Activated effector memory CD4-positive, alpha-beta T cell treated with anti-CD3 and anti-CD28 coated beads, Interleukin-2, amount 50 U/mL, for 16 hours (primary cell): ENCODE measurements around the gene GAD2.

Experiments
- DNase-seq: peaks from one replicate; pipeline ENCODE4 v3.0.0-alpha.2; 2020

Gene GAD2

GRCh38 chr10:26216585-26217395 lies at the start of gene GAD2:
TSS of gene GAD2 (plus strand) at chr10:26216774. CDS start at chr10:26216810, 36 bp downstream.
- no peak for DNase-seq

DNA sequence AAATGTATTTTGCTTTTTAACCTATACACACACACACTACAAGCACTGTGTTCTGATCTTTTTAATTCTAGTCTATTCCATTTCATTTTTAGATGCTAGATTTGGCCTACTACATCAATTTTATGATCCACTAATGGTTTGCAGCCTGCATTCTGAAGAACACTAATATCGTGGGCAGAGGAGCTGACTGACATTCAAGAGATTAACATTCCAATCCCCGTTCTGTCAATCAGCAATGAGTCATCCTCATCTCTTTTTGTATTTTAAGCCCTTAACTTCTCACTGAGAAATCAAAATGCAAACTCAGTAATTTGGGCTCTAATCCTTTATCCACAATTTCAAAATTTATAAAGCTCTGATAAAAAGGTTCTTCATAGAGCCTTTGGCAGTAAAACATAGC lies 47.1 kb upstream of the GAD2 start:
- no peak for DNase-seq

DNA sequence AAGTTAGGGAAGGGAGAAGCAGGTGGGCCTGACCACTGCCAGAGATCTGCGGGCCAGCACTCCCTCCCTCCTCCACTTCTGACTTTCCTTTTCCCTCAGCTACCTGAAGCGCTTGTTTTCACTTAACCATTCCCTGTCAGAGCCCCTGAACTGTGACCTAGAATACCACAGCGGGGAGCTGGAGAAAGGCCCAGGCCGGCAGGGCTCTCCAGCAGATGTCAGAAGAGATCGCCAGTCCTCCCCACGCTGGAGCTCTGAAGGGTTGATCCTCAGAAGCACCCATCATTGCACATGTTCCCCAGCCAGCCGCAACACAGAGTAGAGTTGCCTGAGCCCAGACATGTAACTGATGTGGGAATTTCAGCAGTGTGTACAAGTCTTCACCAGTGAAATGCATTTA lies 44.4 kb upstream of the GAD2 start:
- DNase-seq, result no peak

DNA sequence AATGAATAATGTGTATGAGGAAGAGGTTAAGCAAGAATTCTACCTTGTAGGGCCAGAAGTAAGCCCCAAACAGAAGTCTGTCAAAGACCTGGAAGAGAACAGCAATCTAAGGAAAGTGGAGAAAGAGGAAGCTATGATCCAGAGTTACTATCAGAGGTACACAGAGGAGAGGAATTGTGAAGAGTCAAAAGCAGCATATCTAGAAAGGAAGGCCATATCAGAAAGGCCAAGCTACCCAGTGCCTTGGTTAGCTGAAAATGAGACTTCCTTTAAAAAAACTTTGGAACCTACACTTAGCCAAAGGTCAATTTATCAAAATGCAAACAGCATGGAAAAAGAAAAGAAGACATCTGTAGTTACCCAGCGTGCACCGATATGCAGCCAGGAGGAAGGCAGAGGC lies 42.7 kb upstream of the GAD2 start:
- DNase-seq, result no peak

GRCh38 chr10:26177341-26177740 lies 39.2 kb upstream of the GAD2 start:
- DNase-seq, result no peak

GRCh38 chr10:26194275-26194674 lies 22.3 kb upstream of the GAD2 start:
- DNase-seq, result no peak

- DNase-seq, result no peak
These were observed 19.3 kb upstream of the GAD2 start for GRCh38 chr10:26197248-26197647.

DNA sequence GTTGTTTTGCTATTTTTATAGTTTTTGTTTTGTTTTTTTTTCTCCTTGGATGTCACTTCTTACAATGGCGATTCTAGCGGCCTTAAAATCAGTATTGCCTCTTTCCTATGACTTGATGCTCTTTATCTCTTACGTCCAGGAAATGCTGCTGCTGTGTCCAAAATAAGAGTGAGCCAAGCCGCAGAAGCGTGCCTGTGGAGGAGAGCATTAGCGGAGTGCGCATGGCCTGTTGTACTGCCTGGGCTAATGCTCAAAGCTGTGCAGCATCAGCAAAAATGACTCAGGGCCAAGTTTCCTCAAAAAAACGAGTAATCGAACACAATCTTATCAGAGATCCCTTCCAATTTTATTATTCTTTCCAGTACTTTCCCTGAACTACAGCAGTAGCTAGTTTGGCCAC lies 18.5 kb upstream of the GAD2 start:
- no peak for DNase-seq

GRCh38 chr10:26199841-26200240 lies 16.7 kb upstream of the GAD2 start:
- DNase-seq, result no peak

DNA sequence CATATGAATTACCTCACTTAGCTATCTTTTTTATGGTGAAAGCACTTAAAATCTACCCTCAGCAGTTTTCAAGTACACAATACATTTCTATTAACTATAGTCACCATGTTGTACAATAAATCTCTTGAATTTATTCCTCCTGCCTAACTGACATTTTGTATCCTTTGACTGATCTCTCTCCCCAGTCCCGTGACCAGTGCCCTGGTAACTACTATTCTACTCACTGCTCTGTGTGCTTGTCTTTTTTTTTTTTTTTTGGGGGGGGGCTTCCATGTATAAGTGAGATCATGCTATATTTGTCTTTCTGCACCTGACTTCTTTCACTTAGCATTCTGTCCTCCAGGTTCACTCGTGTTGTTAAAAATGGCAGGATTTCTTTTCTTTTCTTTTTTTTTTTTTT lies 11.4 kb upstream of the GAD2 start:
- no peak for DNase-seq

DNA sequence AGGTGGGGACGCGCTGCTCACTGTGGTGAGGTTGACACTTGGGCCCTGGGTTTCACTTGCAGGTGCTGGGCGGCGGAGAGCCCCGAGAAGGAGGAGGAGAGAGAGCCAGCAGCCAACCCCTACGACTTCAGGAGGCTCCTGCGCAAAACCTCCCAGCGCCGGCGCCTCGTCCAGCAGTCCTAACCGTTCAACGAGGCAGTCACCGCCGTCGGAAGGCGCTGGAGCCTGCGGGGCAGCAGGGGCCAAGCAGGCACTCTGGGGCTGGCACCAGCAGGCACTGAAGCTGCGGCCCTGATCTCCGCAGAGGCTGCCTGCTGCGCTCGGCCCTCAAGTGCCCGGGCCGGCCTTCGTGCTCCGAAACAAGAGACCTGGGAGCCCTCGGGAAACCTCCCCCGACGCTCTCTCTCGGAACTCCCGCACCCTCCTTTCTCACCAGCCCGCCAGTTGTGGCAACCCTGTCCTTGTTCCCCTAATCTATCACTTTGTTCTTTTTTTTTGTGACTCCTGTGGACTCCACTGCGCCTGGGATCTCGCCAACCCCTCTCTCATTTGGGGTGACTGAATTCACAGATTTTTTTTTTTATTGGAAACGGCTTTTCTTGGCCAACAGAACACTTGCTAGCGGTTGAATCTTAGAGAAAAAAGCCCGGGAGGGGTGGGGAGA lies 4.7 kb upstream of the GAD2 start:
- no peak for DNase-seq

GRCh38 chr10:26212511-26212910 lies 4.1 kb upstream of the GAD2 start:
- no peak for DNase-seq

GRCh38 chr10:26213157-26213800 lies 3.3 kb upstream of the GAD2 start:
- no peak for DNase-seq

DNA sequence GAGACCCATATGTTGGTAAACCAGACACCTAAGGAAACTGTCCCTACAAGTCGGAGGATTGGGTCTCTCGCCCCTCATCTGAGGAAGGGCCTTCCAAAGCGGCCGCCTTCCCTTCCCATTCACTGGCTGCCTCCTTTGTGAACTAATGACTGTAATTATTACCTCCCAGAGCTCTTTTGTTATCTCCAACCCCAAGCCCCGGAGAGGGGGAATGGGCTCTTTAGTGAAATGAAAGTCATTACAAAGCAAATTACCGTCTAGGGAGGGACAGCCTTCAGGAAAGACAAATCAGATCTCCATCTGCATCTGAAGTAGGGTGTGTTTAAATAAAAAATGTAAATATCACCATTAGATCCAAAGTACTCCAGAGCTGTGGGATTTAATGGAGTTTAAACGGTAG lies 2.6 kb upstream of the GAD2 start:
- DNase-seq, result no peak

DNA sequence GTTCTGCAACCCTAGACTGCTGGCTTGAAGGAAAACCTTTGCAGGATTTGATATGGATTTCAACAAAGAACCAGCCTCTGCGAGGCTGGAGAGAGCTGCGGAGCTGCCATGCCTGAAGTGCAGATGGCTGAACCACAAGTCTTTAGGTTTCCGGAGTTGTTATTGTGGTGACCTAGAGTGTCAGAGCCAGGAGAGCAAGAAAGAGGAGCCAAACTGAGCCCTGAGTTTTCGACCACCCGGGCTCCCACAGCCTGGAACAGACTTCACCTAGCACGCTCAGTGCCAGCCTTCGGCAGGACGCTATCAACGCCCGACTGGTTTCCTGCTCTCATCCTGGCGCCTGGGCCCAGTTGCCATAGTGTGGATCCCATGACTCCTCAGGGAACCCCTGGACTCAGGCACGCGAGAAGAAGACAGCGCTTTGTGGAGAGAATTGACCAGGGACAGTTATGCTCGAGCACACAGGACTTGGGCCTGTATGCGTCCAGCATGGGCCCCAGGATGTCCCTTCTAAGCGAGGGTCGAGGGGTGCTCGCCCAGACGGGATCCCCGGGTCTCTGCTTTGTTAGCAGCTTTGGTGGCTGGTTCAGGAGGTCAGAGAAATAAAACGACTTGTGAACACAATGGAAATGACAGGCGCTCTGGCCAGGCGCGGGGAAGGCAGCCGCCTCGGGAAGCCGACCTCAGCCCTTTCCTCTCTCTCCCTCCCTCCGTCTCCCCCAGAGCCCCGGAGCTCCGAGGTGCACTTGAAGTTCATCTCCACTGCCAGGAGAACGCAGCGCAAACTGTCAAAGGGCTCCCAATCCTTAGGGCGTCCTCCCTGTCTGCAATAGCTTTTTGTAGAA lies 1.8 kb upstream of the GAD2 start:
- no peak for DNase-seq

- no peak for DNase-seq
These were observed 1.1 kb upstream of the GAD2 start for GRCh38 chr10:26215396-26215934.

GRCh38 chr10:26215935-26216584 lies 514 bp upstream of the GAD2 start:
- DNase-seq, result peak; percentile 64

GRCh38 chr10:26217396-26218086 lies 967 bp downstream of the GAD2 start:
- no peak for DNase-seq

DNA sequence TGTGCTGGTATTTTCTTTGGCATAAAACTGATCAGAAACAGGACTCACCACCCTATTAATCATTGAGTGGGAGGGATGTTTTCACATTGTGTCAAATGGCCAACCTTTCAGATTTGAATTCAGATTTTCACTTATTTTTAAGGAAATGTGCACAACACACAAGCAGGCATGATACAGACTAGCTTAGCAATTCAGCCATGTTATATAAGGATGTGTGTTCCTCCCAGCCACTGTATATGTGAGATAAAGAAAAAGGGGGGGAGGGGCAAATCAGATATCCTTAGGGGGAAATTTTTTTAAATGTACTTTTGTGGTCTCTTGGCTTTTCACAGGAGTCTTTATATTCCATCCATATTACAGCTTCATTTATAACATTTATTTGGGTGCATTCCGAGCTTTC lies 3.1 kb downstream of the GAD2 start:
- no peak for DNase-seq

GRCh38 chr10:26220901-26221300 lies 4.3 kb downstream of the GAD2 start:
- no peak for DNase-seq

- DNase-seq, result no peak
These were observed 5.0 kb downstream of the GAD2 start for GRCh38 chr10:26221541-26221940.

- DNase-seq, result no peak
These were observed 6.0 kb downstream of the GAD2 start for GRCh38 chr10:26222563-26222962.
